Loucy (cell line): ENCODE results near the gene CACNA2D1.

Experiments
- EZH2phosphoT487 ChIP-seq: fragments of 200-600 bp; IDR thresholded peaks from 2 replicates; pipeline ENCODE4 v1.6.1; 2018; ENCODE audit warnings: antibody characterized with exemption, mild to moderate bottlenecking, moderate library complexity, borderline replicate concordance
- TF ChIP-seq, protein P1 (sequence below): fragments of 200-600 bp; sonication (generic); conservative IDR thresholded peaks from 2 replicates; pipeline ENCODE4 v1.5.1; 2014; ENCODE audit warnings: mild to moderate bottlenecking, antibody characterized with exemption, low read length

- TF ChIP-seq, protein P1, sequence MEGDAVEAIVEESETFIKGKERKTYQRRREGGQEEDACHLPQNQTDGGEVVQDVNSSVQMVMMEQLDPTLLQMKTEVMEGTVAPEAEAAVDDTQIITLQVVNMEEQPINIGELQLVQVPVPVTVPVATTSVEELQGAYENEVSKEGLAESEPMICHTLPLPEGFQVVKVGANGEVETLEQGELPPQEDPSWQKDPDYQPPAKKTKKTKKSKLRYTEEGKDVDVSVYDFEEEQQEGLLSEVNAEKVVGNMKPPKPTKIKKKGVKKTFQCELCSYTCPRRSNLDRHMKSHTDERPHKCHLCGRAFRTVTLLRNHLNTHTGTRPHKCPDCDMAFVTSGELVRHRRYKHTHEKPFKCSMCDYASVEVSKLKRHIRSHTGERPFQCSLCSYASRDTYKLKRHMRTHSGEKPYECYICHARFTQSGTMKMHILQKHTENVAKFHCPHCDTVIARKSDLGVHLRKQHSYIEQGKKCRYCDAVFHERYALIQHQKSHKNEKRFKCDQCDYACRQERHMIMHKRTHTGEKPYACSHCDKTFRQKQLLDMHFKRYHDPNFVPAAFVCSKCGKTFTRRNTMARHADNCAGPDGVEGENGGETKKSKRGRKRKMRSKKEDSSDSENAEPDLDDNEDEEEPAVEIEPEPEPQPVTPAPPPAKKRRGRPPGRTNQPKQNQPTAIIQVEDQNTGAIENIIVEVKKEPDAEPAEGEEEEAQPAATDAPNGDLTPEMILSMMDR, result no peak
- TF ChIP-seq EZH2phosphoT487, result no peak
These were observed 240.6 kb downstream of the CACNA2D1 start for GRCh38 chr7:82202965-82203364.
